Measurements from ENCODE around the gene PAQR7.

Gene PAQR7

DNA sequence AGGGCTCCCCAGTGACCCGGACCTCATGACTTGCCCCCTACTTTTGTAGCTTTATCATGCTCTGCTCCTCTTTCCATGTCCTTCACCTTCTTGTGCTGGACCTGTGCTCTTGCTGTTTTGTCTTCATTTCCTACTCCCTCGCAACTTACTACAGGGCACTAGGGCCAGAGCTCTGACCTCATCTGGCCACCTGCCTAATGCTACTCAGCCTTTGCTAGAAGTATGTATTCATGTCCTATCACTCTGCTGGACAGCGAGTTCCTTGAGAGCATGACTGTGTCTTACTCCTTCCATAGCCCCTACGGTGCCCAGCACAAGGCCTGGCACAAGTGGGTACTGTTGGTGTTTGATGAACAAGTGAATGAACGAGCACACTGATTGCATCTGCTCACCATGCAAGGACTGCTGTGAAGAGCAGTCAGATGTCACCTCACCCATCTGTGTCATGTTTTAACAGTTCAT, 53.8 kb downstream of the PAQR7 start:
- H3K27me3 ChIP-seq (ENCODE audit: insufficient read depth, poor library complexity, severe bottlenecking), result no peaks in the 10 kb centered on the region
- peak; percentile 26 for TF ChIP-seq REST (IDR thresholded peaks at IDR 0.05; ENCODE audit: insufficient replicate concordance, low read depth)
- no peak for TF ChIP-seq SPI1 (IDR thresholded peaks at IDR 0.05; ENCODE audit: borderline replicate concordance, low read depth)
- peak overlapping the region; percentile 69 for H3K4me3 ChIP-seq (replicated peaks; ENCODE audit: insufficient read depth, low read length)
- no peak for DNase-seq (ENCODE audit: low read depth in 1 of 2, low spot score in 1 of 2)
- H3K27ac ChIP-seq (replicated peaks), result peak overlapping the region; percentile 92

DNA sequence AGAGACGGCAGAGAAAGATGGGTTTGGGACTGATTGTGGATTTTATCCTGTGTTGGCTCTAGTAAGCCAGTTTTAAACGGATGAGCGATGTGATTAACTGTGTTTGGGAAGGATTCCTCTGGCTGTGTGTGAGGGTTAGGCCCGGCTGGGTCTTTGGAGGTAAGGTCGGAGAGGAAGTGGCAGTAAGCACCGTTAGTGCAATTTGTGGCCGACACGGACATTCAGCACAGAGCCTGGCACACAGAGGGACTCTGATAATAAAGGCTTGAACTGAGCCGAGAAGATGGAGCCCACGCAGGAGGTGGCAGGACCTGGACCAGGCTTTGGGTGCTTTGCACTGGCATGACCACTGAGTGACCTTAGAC, 54.4 kb downstream of the PAQR7 start:
- Histone ChIP-seq H3K4me3 (replicated peaks; ENCODE audit: insufficient read depth, low read length) (peak overlapping the region; percentile 69), H3K27me3 (ENCODE audit: insufficient read depth, poor library complexity, severe bottlenecking) (no peaks in the 10 kb centered on the region), H3K27ac (replicated peaks) (peak overlapping the region; percentile 92)
- TF ChIP-seq, protein P1, sequence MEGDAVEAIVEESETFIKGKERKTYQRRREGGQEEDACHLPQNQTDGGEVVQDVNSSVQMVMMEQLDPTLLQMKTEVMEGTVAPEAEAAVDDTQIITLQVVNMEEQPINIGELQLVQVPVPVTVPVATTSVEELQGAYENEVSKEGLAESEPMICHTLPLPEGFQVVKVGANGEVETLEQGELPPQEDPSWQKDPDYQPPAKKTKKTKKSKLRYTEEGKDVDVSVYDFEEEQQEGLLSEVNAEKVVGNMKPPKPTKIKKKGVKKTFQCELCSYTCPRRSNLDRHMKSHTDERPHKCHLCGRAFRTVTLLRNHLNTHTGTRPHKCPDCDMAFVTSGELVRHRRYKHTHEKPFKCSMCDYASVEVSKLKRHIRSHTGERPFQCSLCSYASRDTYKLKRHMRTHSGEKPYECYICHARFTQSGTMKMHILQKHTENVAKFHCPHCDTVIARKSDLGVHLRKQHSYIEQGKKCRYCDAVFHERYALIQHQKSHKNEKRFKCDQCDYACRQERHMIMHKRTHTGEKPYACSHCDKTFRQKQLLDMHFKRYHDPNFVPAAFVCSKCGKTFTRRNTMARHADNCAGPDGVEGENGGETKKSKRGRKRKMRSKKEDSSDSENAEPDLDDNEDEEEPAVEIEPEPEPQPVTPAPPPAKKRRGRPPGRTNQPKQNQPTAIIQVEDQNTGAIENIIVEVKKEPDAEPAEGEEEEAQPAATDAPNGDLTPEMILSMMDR (IDR thresholded peaks at IDR 0.05; ENCODE audit: insufficient read depth, low read length), result no peak
- TF ChIP-seq POLR2AphosphoS5 (IDR thresholded peaks at IDR 0.05; ENCODE audit: low read depth) (0 out of 2 replicates have a peak, but pooled peaks have one; percentile 47), SPI1 (IDR thresholded peaks at IDR 0.05; ENCODE audit: borderline replicate concordance, low read depth) (peak; percentile 90), GABPA (IDR thresholded peaks at IDR 0.05; ENCODE audit: low read depth) (no peak), REST (IDR thresholded peaks at IDR 0.05; ENCODE audit: insufficient replicate concordance, low read depth) (peak; percentile 6)
- peak in 1 of 2 experiments; percentile 54 for DNase-seq (ENCODE audit: low read depth in 1 of 2, low spot score in 1 of 2)

- Histone ChIP-seq H3K4me3 (replicated peaks; ENCODE audit: insufficient read depth, low read length) (peak overlapping the region; percentile 69), H3K27ac (replicated peaks) (peak overlapping the region; percentile 92), H3K27me3 (ENCODE audit: insufficient read depth, poor library complexity, severe bottlenecking) (no peaks in the 10 kb centered on the region)
- TF ChIP-seq GABPA (IDR thresholded peaks at IDR 0.05; ENCODE audit: low read depth) (no peak), POLR2AphosphoS5 (IDR thresholded peaks at IDR 0.05; ENCODE audit: low read depth) (peak; percentile 72), SPI1 (IDR thresholded peaks at IDR 0.05; ENCODE audit: borderline replicate concordance, low read depth) (peak; percentile 25; the same call in 1 of the 2 replicates), REST (IDR thresholded peaks at IDR 0.05; ENCODE audit: insufficient replicate concordance, low read depth) (peak; percentile 23)
- TF ChIP-seq, protein P1 (IDR thresholded peaks at IDR 0.05; ENCODE audit: insufficient read depth, low read length), result no peak
- peak; percentile 73 to 89 for DNase-seq (ENCODE audit: low read depth in 1 of 2, low spot score in 1 of 2)
Observed at GRCh38 chr1:25820247-25821111, 55.0 kb downstream of the PAQR7 start.
